Psoas muscle (tissue), 8 donors: ENCODE data around the gene SMARCAL1. TPM values are rescaled to one million over a fixed set of nuclear protein-coding genes. Genes with fewer than 3 reads are reported as not detected.
A peak's percentile ranks its signal among the peaks of the same experiment; 100 is the strongest.

Source experiments
- ATAC-seq, 4 donors: fragments of 200-7000 bp; cut with Tn5 transposase; one replicate each; pipeline ENCODE4 v1.9.1; 2020; ENCODE audit warnings: moderate library complexity in 3 of 4, mild to moderate bottlenecking in 2 of 4
- DNase-seq, 2 donors: peaks; one replicate each; pipeline ENCODE4 v3.0.0-alpha.2; 2020
- H3K27ac ChIP-seq: fragments of 200-600 bp; one replicate; pipeline ENCODE4 v1.8.0; 2022
- H3K27me3 ChIP-seq, 3 donors: fragments of 200-600 bp in 1 of 3; one replicate each; pipeline versions ENCODE4 v1.6.1 to v1.8.0; 2013 to 2022; ENCODE audit warnings: low read length in 2 of 3, mild to moderate bottlenecking in 2 of 3, moderate library complexity in 1 of 3; ENCODE audit not compliant: insufficient read depth in 3 of 3
- H3K36me3 ChIP-seq, 2 donors: fragments of 200-600 bp in 1 of 2; one replicate each; pipeline versions ENCODE4 v1.6.1 to v1.8.0; 2013 to 2022; ENCODE audit warnings: low read depth in 1 of 2, mild to moderate bottlenecking in 1 of 2, moderate library complexity in 1 of 2; ENCODE audit not compliant: insufficient read depth in 1 of 2
- H3K4me1 ChIP-seq: fragments of 200-600 bp; one replicate; pipeline ENCODE4 v1.8.0; 2022
- H3K4me3 ChIP-seq: fragments of 200-600 bp; one replicate; pipeline ENCODE4 v1.8.0; 2022; ENCODE audit warnings: mild to moderate bottlenecking
- H3K9me3 ChIP-seq: fragments of 200-600 bp; one replicate; pipeline ENCODE4 v1.8.0; 2022
- CTCF ChIP-seq: fragments of 200-600 bp; IDR thresholded peaks from one replicate; pipeline ENCODE4 v1.8.0; 2022; ENCODE audit warnings: antibody characterized with exemption
- WGBS, 3 donors: extraction: QIAGEN DNeasy Blood & Tissue Kit; methylation state at CpG; one replicate each; pipeline versions ENCODE4 v1.1.6 to v1.1.7; 2013; 5-methylcytosine and 5-hydroxymethylcytosine counted together
- intact Hi-C, 2 donors: fragments of 100-400 bp; cut with DNase I; formaldehyde crosslinking; loops; one replicate each; pipeline versions ENCODE4 v1.11.0 to v1.14.2; 2022
- polyA plus RNA-seq, 3 donors: library from polyadenylated mRNA; stranded (reverse); fragments of 200-250 nt; gene quantifications; one replicate each; pipeline ENCODE4 v1.2.3, GENCODE V29; 2013
- total RNA-seq, 4 donors: library from RNA; stranded (reverse); fragmentation: NEBNext Ultra II Directional in 2 of 4; extraction: Animal tissue kit (Norgen Biotek cat#: 25700) in 2 of 4; gene quantifications; one replicate each; pipeline versions ENCODE4 v1.2.1 to v1.2.4, GENCODE V29; 2021 to 2023
- donor health status: healthy with polysubstance abuse.
- donor health status: DM: no; HTN: no; CAD: no; lungs with moderate emphysema.
- donor health status: Bipolar disorder and iron deficiency.
- donor health status: healthy.
- donor health status: DM: yes; HTN: yes; CAD: no.
- donor health status: DM: no; HTN: no; CAD: no.
- donor health status: DM: no; HTN: no; CAD: no.
- donor health status: DM: yes; HTN: yes; CAD: no.

The SMARCAL1 gene
- total and polyA plus RNA-seq, 7 donors: 7.9 to 18.3 (median 11.4) TPM

- TF ChIP-seq CTCF: no peak
- peaks cover 13 to 33% of the 10 kb centered on the region in 2 donors for H3K36me3 ChIP-seq
- DNase-seq (no peak), ATAC-seq (no peak)
- intact Hi-C loops: no loop called here
- no peaks in the 10 kb centered on the region for H3K9me3 ChIP-seq
- no peaks in the 10 kb centered on the region for H3K27me3 ChIP-seq
- 66 to 78% (median 74%) methylated on average over 6 of the region's 6 CpGs for WGBS, 3 donors
- peaks cover 24% of the 10 kb centered on the region for H3K4me1 ChIP-seq
- peak overlapping the region; percentile 94 for H3K4me3 ChIP-seq
- peak overlapping the region; percentile 88 for H3K27ac ChIP-seq
These were observed 85.2 kb downstream of the SMARCAL1 start for GRCh38 chr2:216497382-216498069.

GRCh38 chr2:216498070-216498378 is 85.7 kb downstream of the SMARCAL1 start:
- intact Hi-C loops: no loop called here
- Histone ChIP-seq H3K27ac (peak overlapping the region; percentile 88), H3K36me3 (peaks cover 18 to 38% of the 10 kb centered on the region in 2 donors), H3K4me1 (peaks cover 27% of the 10 kb centered on the region), H3K9me3 (no peaks in the 10 kb centered on the region), H3K27me3 (no peaks in the 10 kb centered on the region), H3K4me3 (peak overlapping the region; percentile 94)
- no peak for TF ChIP-seq CTCF
- DNase-seq (no peak), ATAC-seq (no peak)
- WGBS, 3 donors: 12 to 19% (median 13%) methylated on average over 6 of the region's 6 CpGs

- Histone ChIP-seq H3K27me3 (no peaks in the 10 kb centered on the region), H3K4me3 (peak within 1 kb of the TSS; percentile 94), H3K27ac (peak within 1 kb of the TSS; percentile 88), H3K36me3 (peaks cover 24 to 44% of the 10 kb centered on the region in 2 donors), H3K9me3 (no peaks in the 10 kb centered on the region), H3K4me1 (peaks cover 28% of the 10 kb centered on the region)
- ATAC-seq (peak; percentile 95 to 98 (median 96)), DNase-seq (peak; percentile 94 to 96)
- WGBS, 3 donors: 0 to 1% (median 1%) methylated on average over 54 of the region's 54 CpGs
- no peak for TF ChIP-seq CTCF
- intact Hi-C loops: no loop called here
These were observed 86.4 kb downstream of the SMARCAL1 start, which contains the start of gene RPL37A for GRCh38 chr2:216498379-216499352. TSS of gene RPL37A (plus strand) at chr2:216498844. CDS start at chr2:216498875, 31 bp downstream.

- peak overlapping the region; percentile 88 for H3K27ac ChIP-seq
- TF ChIP-seq CTCF: no peak
- intact Hi-C loops: no loop called here
- no peaks in the 10 kb centered on the region for H3K9me3 ChIP-seq
- 17 to 25% (median 19%) methylated on average over 6 of the region's 6 CpGs for WGBS, 3 donors
- ATAC-seq (no peak), DNase-seq (no peak)
- H3K4me3 ChIP-seq: peak overlapping the region; percentile 94
- peaks cover 28% of the 10 kb centered on the region for H3K4me1 ChIP-seq
- H3K27me3 ChIP-seq: no peaks in the 10 kb centered on the region
- H3K36me3 ChIP-seq: peaks cover 29 to 55% of the 10 kb centered on the region in 2 donors
These were observed 87.4 kb downstream of the SMARCAL1 start for GRCh38 chr2:216499641-216500218.
